Measurements from ENCODE around the gene SEMA5B. TPM values are rescaled to one million over a fixed set of nuclear protein-coding genes. Genes with fewer than 3 reads are reported as not detected.

SEMA5B gene
- total RNA-seq, 1 donor from 2014 or later = 12.8 TPM

DNA sequence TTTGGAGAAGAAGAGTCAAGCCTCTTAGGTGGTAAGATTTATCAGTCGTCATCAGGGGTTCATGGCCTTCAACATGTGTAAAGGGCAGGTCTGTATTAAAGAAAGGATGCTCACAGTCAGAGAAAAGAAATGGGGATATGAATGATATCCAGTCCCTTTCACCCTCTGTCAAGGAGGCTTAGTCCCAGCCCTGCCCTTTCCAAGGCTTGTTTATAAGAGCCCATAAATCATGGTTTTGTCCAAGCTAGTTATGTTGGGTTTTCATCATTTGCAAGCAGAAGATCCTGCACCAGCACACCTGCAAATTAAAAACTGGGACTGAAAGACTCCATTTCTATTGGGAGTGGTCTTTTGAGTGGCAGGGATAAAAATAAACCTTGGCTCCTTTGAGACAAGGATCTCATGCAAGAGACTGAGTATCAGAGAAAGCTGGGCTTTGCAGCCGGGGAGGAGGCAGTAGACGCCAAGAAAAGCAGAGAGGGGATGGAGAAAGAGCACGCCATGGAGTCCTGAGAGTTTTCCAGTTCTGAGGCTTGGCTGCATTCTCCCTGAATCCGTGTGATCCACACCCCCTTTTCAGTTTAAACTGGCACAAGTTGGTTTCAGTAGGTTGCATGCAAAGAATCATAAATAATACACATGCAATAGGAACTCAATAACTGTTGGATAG is 26.7 kb upstream of the SEMA5B start:
- TF ChIP-seq, protein P1, sequence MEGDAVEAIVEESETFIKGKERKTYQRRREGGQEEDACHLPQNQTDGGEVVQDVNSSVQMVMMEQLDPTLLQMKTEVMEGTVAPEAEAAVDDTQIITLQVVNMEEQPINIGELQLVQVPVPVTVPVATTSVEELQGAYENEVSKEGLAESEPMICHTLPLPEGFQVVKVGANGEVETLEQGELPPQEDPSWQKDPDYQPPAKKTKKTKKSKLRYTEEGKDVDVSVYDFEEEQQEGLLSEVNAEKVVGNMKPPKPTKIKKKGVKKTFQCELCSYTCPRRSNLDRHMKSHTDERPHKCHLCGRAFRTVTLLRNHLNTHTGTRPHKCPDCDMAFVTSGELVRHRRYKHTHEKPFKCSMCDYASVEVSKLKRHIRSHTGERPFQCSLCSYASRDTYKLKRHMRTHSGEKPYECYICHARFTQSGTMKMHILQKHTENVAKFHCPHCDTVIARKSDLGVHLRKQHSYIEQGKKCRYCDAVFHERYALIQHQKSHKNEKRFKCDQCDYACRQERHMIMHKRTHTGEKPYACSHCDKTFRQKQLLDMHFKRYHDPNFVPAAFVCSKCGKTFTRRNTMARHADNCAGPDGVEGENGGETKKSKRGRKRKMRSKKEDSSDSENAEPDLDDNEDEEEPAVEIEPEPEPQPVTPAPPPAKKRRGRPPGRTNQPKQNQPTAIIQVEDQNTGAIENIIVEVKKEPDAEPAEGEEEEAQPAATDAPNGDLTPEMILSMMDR (conservative IDR thresholded peaks at IDR 0.05) = no peak
- H3K9me3 Mint-ChIP-seq = no peaks in the 10 kb centered on the region
- no peaks in the 10 kb centered on the region for H3K27me3 Mint-ChIP-seq
- DNase-seq (ENCODE audit: extremely low spot score, unreplicated experiment) = no peak
- no peaks in the 10 kb centered on the region for H3K4me1 Mint-ChIP-seq (ENCODE audit: unreplicated experiment)
- H3K36me3 Mint-ChIP-seq = no peaks in the 10 kb centered on the region
- no peak overlapping the region for H3K4me3 Mint-ChIP-seq
- no peak overlapping the region for H3K27ac Mint-ChIP-seq

DNA sequence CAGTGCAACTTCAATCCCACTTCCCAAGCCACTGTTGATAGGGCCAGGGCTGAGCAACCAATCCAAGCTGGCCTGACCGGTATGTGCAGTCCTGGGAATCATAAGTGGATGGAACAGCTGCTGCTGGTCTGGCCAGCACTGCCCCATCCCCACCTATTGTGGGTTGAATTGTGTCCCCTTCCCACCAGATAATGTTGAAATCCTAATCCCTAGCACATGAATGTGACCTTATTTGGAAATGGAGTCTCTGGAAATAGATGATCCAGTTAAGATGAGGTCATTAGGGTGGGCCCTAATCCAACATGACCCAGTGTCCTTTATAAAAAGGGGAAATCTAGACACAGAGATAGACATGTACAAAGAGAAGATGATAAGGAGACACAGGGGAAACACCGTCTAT is 25.5 kb upstream of the SEMA5B start:
- no peak for DNase-seq (ENCODE audit: extremely low spot score, unreplicated experiment)
- no peaks in the 10 kb centered on the region for H3K36me3 Mint-ChIP-seq
- H3K4me3 Mint-ChIP-seq = no peak overlapping the region
- no peaks in the 10 kb centered on the region for H3K4me1 Mint-ChIP-seq (ENCODE audit: unreplicated experiment)
- peaks cover 6% of the 10 kb centered on the region for H3K9me3 Mint-ChIP-seq
- no peak overlapping the region for H3K27ac Mint-ChIP-seq
- no peaks in the 10 kb centered on the region for H3K27me3 Mint-ChIP-seq
- TF ChIP-seq, protein P1 (conservative IDR thresholded peaks at IDR 0.05) = no peak

DNA sequence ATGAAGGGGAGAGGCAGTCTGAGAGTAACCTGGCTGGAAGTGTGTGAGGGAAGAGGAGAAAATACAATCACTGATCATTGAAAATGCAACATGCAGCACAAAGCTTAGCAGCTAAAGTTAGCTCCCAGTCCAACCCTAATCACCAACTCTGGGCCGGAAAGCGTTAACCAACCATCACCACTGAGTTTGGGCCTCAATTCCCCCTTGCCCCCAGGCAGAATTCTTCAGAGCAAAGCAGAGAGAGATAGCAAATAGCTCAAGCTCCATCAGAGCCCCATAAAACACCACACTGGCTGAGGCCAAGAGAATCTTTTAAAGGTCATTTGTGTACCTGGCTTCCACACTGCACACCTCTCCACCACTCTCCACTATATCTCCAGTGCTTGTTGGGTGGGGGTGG is 23.1 kb upstream of the SEMA5B start:
- Mint-ChIP-seq H3K36me3 (no peaks in the 10 kb centered on the region), H3K4me1 (ENCODE audit: unreplicated experiment) (no peaks in the 10 kb centered on the region), H3K9me3 (peaks cover 7% of the 10 kb centered on the region), H3K27me3 (peaks cover 11% of the 10 kb centered on the region), H3K4me3 (no peak overlapping the region), H3K27ac (no peak overlapping the region)
- TF ChIP-seq, protein P1 (conservative IDR thresholded peaks at IDR 0.05) = no peak
- no peak for DNase-seq (ENCODE audit: extremely low spot score, unreplicated experiment)

DNA sequence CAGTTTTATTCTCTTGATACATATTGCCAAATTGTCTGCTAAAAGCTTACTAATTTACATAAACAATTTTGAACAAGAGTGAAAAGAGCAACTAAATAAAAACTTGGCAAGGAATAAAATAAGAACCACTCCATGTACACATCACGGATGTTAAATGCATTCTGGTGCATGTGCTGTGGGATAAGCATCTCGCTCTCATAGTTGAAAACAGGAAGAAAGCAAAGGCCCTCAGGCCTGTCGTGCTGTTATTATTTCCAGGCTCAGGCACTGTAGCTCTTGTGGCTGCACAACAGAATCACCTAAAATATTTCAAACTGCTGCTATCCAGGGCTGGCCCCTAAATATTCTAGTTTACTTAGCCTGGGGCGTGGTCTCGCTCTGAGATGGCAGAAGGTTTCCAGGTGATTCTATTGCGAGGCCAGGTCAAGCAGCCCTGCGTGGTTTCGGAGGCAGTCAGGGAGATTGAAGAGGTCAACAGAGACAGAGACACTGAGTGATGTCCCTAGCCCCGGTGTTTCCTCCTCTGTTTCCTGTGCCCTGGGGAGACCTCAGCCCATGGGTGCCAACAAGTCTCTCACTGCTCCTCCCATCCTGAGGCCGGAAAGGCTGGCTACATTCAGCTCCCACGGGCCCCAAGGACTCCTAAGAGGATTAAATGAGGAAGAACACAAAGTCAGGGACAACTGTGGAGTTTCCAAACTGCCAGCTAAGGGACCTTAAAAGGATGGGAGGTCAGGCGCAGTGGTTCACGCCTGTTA is 21.1 kb upstream of the SEMA5B start:
- H3K27ac Mint-ChIP-seq = no peak overlapping the region
- no peaks in the 10 kb centered on the region for H3K4me1 Mint-ChIP-seq (ENCODE audit: unreplicated experiment)
- DNase-seq (ENCODE audit: extremely low spot score, unreplicated experiment) = no peak
- no peaks in the 10 kb centered on the region for H3K36me3 Mint-ChIP-seq
- peaks cover 7% of the 10 kb centered on the region for H3K9me3 Mint-ChIP-seq
- no peak overlapping the region for H3K4me3 Mint-ChIP-seq
- H3K27me3 Mint-ChIP-seq = peaks cover 18% of the 10 kb centered on the region
- TF ChIP-seq, protein P1 (conservative IDR thresholded peaks at IDR 0.05) = no peak

DNA sequence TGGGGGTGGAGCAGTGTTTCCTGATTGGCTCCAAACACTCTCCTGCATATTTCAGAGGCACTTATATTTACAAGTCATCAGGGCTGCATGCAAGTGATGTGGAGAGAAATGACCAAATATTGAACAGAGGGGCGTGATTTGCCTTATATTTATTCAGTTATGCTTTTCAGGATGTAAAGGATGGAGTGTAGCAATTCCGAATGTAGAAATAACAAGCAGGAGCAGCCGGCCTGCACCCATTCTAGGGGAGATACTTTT is 19.4 kb upstream of the SEMA5B start:
- no peaks in the 10 kb centered on the region for H3K36me3 Mint-ChIP-seq
- peaks cover 7% of the 10 kb centered on the region for H3K9me3 Mint-ChIP-seq
- TF ChIP-seq, protein P1 (conservative IDR thresholded peaks at IDR 0.05) = no peak
- peaks cover 21% of the 10 kb centered on the region for H3K27me3 Mint-ChIP-seq
- H3K27ac Mint-ChIP-seq = no peak overlapping the region
- H3K4me3 Mint-ChIP-seq = no peak overlapping the region
- DNase-seq (ENCODE audit: extremely low spot score, unreplicated experiment) = no peak
- no peaks in the 10 kb centered on the region for H3K4me1 Mint-ChIP-seq (ENCODE audit: unreplicated experiment)

All from type B pancreatic cell (in vitro differentiated cells).